GM23248 (cell line): ENCODE data around the gene ATP5F1B.

Source experiments
- EZH2 ChIP-seq: fragments of 200-600 bp; sonication (generic); IDR thresholded peaks from 2 replicates; pipeline ENCODE4 v1.6.1; 2018; ENCODE audit warnings: antibody characterized with exemption, mild to moderate bottlenecking; ENCODE audit not compliant: insufficient read depth, poor library complexity, severe bottlenecking
- EZH2phosphoT487 ChIP-seq: fragments of 200-600 bp; sonication (generic); IDR thresholded peaks from 2 replicates; pipeline ENCODE4 v1.6.1; 2018; ENCODE audit warnings: antibody characterized with exemption, moderate library complexity, mild to moderate bottlenecking, low read depth; ENCODE audit not compliant: insufficient read depth

DNA sequence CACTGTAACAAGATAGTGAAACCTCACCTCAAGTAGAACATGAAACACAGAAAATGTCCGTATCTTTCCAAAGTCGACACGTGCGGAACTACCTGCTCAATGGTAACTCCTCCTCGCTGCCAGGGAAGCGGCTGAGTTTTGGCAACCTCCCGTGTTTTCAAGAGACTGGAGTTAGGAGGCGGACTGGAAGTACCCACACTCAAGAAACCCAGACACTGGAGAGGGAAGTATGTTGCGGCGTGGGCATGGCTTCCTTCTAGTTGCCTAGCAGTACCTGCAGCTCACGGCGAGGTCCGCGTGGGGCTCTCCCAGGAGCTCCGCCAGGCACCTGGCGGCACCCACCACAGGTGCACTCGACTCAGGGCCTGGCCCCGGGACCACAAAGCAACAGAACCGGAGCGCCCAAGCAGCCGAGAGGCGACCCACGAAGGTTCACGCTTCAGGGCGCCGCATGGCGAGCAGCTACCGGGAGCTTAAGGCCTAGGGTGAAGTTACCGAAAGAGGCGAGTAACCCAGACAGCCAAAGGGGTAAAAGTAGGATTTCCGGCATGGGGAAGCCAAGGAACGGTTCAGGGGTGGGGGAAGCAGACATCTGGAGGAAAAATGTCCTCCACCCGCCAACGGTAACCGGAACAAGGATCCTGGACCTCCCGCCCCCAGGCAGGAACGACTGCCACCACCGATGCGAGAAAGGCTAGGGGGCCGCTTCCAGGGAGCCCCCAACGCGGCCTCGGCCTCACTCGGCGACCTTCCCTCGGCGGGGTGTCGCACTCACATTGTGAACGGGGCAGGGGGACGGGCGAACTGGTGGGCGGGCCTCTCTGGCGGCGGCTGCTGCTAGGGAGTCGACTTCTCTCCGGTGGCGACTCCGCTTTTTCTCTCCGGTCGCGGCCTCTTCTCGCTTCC is 41.7 kb upstream of the ATP5F1B start:
- no peak for TF ChIP-seq EZH2
- no peak for TF ChIP-seq EZH2phosphoT487
